H1 (cell line): Measurements from ENCODE around the gene SPOCD1. TPM values are rescaled to one million over a fixed set of nuclear protein-coding genes. Genes with fewer than 3 reads are reported as not detected.

Experiments
- CTCF ChIA-PET: fragments of 300-600 bp; sonication (Branson Sonifier 250); formaldehyde crosslinking; loops from one replicate; lab custom pipeline; 2021; ENCODE audit not compliant: partially characterized antibody; lab: Charles Lee
- POLR2A ChIA-PET: fragments of 300-600 bp; sonication (Branson Sonifier 250); formaldehyde crosslinking; loops from one replicate; lab custom pipeline; 2021; ENCODE audit warnings: inconsistent platforms; ENCODE audit not compliant: partially characterized antibody; lab: Charles Lee
- DNase-seq, 2 experiments: peaks; one replicate each; pipeline versions ENCODE4 v3.0.0 to v3.0.0-alpha.2; 2010 to 2022; ENCODE audit warnings: low spot score in 2 of 2, low read depth in 1 of 2, mixed read lengths in 1 of 2
- FAIRE-seq: peaks from 2 replicates; lab custom pipeline; 2011; peaks lifted over from hg19 to GRCh38; lab: Jason Lieb, UNC
- H2AFZ ChIP-seq: 2 replicates; pipeline ENCODE4 v1.8.1; 2012; ENCODE audit warnings: low read length, inconsistent platforms
- H2AK5ac ChIP-seq: 2 replicates; pipeline ENCODE4 v1.6.1; 2013; ENCODE audit warnings: low read depth, low read length
- H2BK120ac ChIP-seq: replicated peaks from 2 replicates; pipeline ENCODE3; 2013; ENCODE audit warnings: low read depth, low read length, inconsistent platforms
- H2BK12ac ChIP-seq: 2 replicates; pipeline ENCODE4 v1.6.1; 2013; ENCODE audit warnings: low read depth, low read length
- H2BK15ac ChIP-seq: 2 replicates; pipeline ENCODE4 v1.6.1; 2013; ENCODE audit warnings: low read length
- H2BK20ac ChIP-seq: 2 replicates; pipeline ENCODE4 v1.6.1; 2013; ENCODE audit warnings: low read length
- H2BK5ac ChIP-seq: 2 replicates; pipeline ENCODE4 v1.6.1; 2013; ENCODE audit warnings: low read depth, low read length
- H3K14ac ChIP-seq: 2 replicates; pipeline ENCODE4 v1.6.1; 2013; ENCODE audit warnings: inconsistent platforms; ENCODE audit not compliant: insufficient read length
- H3K18ac ChIP-seq: 2 replicates; pipeline ENCODE4 v1.6.1; 2013; ENCODE audit warnings: low read length; ENCODE audit errors: extremely low read depth
- H3K23ac ChIP-seq: 2 replicates; pipeline ENCODE4 v1.6.1; 2013; ENCODE audit warnings: inconsistent platforms; ENCODE audit not compliant: insufficient read length
- H3K23me2 ChIP-seq: 2 replicates; pipeline ENCODE4 v1.6.1; 2013; ENCODE audit warnings: low read depth, low read length
- H3K27ac ChIP-seq: 2 replicates; pipeline ENCODE4 v1.6.1; 2011; ENCODE audit warnings: low read depth, low read length, inconsistent platforms
- H3K27me3 ChIP-seq, 4 experiments: replicated peaks in 1 of 4; 1 replicate in 1 of 4; 2 replicates in 3 of 4; pipeline versions ENCODE4 v1.6.1 to v1.8.1; 2011 to 2013; ENCODE audit warnings: low read length in 3 of 4, mild to moderate bottlenecking in 3 of 4, inconsistent platforms in 2 of 4, mixed read lengths in 2 of 4, moderate library complexity in 1 of 4; ENCODE audit not compliant: control insufficient read depth in 3 of 4, insufficient read depth in 3 of 4; ENCODE audit errors: extremely low read depth in 1 of 4
- H3K36me3 ChIP-seq, 4 experiments: 2 replicates each; pipeline versions ENCODE4 v1.6.1 to v1.8.1; 2011 to 2013; ENCODE audit warnings: mild to moderate bottlenecking in 4 of 4, low read length in 3 of 4, moderate library complexity in 2 of 4, control low read depth in 1 of 4, inconsistent platforms in 1 of 4; ENCODE audit not compliant: insufficient read depth in 4 of 4, control insufficient read depth in 2 of 4
- H3K4ac ChIP-seq: replicated peaks from 2 replicates; pipeline ENCODE3; 2013; ENCODE audit warnings: low read length, low read depth, mixed read lengths, inconsistent platforms; ENCODE audit not compliant: insufficient read length
- H3K4me1 ChIP-seq, 4 experiments: replicated peaks in 1 of 4; 1 replicate in 1 of 4; 2 replicates in 3 of 4; pipeline versions ENCODE4 v1.6.1 to v1.8.1; 2011 to 2013; ENCODE audit warnings: low read length in 3 of 4, inconsistent platforms in 2 of 4, mixed read lengths in 1 of 4; ENCODE audit not compliant: insufficient read depth in 4 of 4, control insufficient read depth in 3 of 4
- H3K4me2 ChIP-seq, 2 experiments: 2 replicates each; pipeline versions ENCODE4 v1.6.1 to v1.8.1; 2011 to 2013; ENCODE audit warnings: low read depth in 2 of 2, low read length in 2 of 2, control low read depth in 1 of 2, inconsistent platforms in 1 of 2, mild to moderate bottlenecking in 1 of 2; ENCODE audit not compliant: insufficient read depth in 1 of 2
- H3K4me3 ChIP-seq, 4 experiments: fragments of 200-600, 300-600 bp in 1 of 4; sonication (generic), shearing (Covaris generic), sonication (Bioruptor Twin) in 1 of 4; 2 replicates each; pipeline versions ENCODE4 v1.5.1 to v1.8.1; 2011 to 2016; ENCODE audit warnings: low read length in 4 of 4, low read depth in 3 of 4, control low read depth in 2 of 4, inconsistent platforms in 2 of 4, mild to moderate bottlenecking in 2 of 4, mixed read lengths in 1 of 4, moderate library complexity in 1 of 4; ENCODE audit not compliant: insufficient read depth in 2 of 4; ENCODE audit errors: extremely low read depth in 1 of 4
- H3K56ac ChIP-seq: replicated peaks from 2 replicates; pipeline ENCODE3; 2013; ENCODE audit warnings: low read depth, mild to moderate bottlenecking, mixed read lengths, low read length, inconsistent platforms; ENCODE audit not compliant: insufficient read length
- H3K79me1 ChIP-seq: 2 replicates; pipeline ENCODE4 v1.6.1; 2013; ENCODE audit warnings: low read depth, low read length, control low read depth
- H3K79me2 ChIP-seq, 2 experiments: 2 replicates each; pipeline versions ENCODE4 v1.6.1 to v1.8.1; 2012 to 2013; ENCODE audit warnings: low read length in 2 of 2, mild to moderate bottlenecking in 2 of 2, inconsistent platforms in 1 of 2; ENCODE audit not compliant: insufficient read depth in 2 of 2, control insufficient read depth in 1 of 2
- H3K9ac ChIP-seq, 4 experiments: replicated peaks in 1 of 4; 1 replicate in 1 of 4; 2 replicates in 3 of 4; pipeline versions ENCODE4 v1.6.1 to v1.8.1; 2011 to 2013; ENCODE audit warnings: low read depth in 3 of 4, low read length in 3 of 4, control low read depth in 2 of 4, mild to moderate bottlenecking in 2 of 4, moderate library complexity in 2 of 4, inconsistent platforms in 1 of 4; ENCODE audit errors: extremely low read depth in 1 of 4
- H3K9me3 ChIP-seq, 2 experiments: 2 replicates each; pipeline versions ENCODE4 v1.6.1 to v1.8.1; 2012 to 2013; ENCODE audit warnings: mild to moderate bottlenecking in 2 of 2, moderate library complexity in 2 of 2, control low read depth in 1 of 2, inconsistent platforms in 1 of 2, low read depth in 1 of 2, low read length in 1 of 2, mixed read lengths in 1 of 2; ENCODE audit not compliant: insufficient read depth in 2 of 2
- H4K20me1 ChIP-seq, 2 experiments: replicated peaks in 1 of 2; 2 replicates each; pipeline versions ENCODE3 to v1.8.1; 2011 to 2013; ENCODE audit warnings: inconsistent platforms in 2 of 2, low read length in 2 of 2, mild to moderate bottlenecking in 1 of 2; ENCODE audit not compliant: insufficient read depth in 2 of 2, control insufficient read depth in 1 of 2
- H4K5ac ChIP-seq: 2 replicates; pipeline ENCODE4 v1.6.1; 2013; ENCODE audit warnings: low read length, low read depth, mixed read lengths, inconsistent platforms; ENCODE audit not compliant: insufficient read length
- H4K8ac ChIP-seq: 2 replicates; pipeline ENCODE4 v1.8.0; 2013; ENCODE audit warnings: mild to moderate bottlenecking, moderate library complexity, low read length, inconsistent platforms; ENCODE audit not compliant: insufficient read depth; ENCODE audit errors: extremely low read depth
- H4K91ac ChIP-seq: replicated peaks from 2 replicates; pipeline ENCODE3; 2013; ENCODE audit warnings: low read length, mixed read lengths, inconsistent platforms; ENCODE audit not compliant: insufficient read length
- EZH2 ChIP-seq: fragments of 200-600 bp; sonication (generic); IDR thresholded peaks from 2 replicates; pipeline ENCODE4 v1.7.1; 2012; ENCODE audit warnings: low read depth, mild to moderate bottlenecking, moderate library complexity, low read length, inconsistent platforms; ENCODE audit not compliant: severe bottlenecking
- RAD21 ChIP-seq, 2 experiments: IDR thresholded peaks in 1 of 2; conservative IDR thresholded peaks in 1 of 2; 2 replicates each; pipeline ENCODE4 v1.6.1; 2011; ENCODE audit warnings: low read depth in 2 of 2, low read length in 2 of 2, improper control_type of control experiment in 1 of 2, inconsistent platforms in 1 of 2, mild to moderate bottlenecking in 1 of 2, moderate library complexity in 1 of 2
- RNF2 ChIP-seq: fragments of 200-900, 300-1000 bp; sonication (generic); IDR thresholded peaks from 2 replicates; pipeline ENCODE4 v1.7.1; 2016; ENCODE audit warnings: borderline replicate concordance, low read depth, mild to moderate bottlenecking, antibody characterized with exemption, low read length; ENCODE audit not compliant: poor library complexity, severe bottlenecking; ENCODE audit errors: missing control alignments
- WGBS, 2 experiments: shearing (Covaris generic) in 1 of 2; methylation state at CpG; one replicate each; pipeline versions ENCODE4 v1.1.6 to v1.1.7; 2013 to 2015; ENCODE audit warnings: low lambda C conversion rate in 2 of 2, mixed read lengths in 2 of 2, inconsistent platforms in 1 of 2, low coverage in 1 of 2, missing lambda C conversion rate in 1 of 2; ENCODE audit not compliant: insufficient replicate concordance in 2 of 2, insufficient coverage in 1 of 2, insufficient read length in 1 of 2; ENCODE audit errors: extremely low coverage in 1 of 2, missing lambda C conversion rate in 1 of 2; 5-methylcytosine and 5-hydroxymethylcytosine counted together
- polyA plus RNA-seq, 7 experiments: library from polyadenylated mRNA; depleted of rRNA in 3 of 7; stranded (reverse) in 5 of 7; unstranded in 2 of 7; fragments of >200 nt in 5 of 7; fragments of 200-250 nt in 2 of 7; gene quantifications; 1 replicate in 5 of 7; 2 replicates in 1 of 7; 4 replicates in 1 of 7; pipeline versions ENCODE4 v1.2.1 to v1.2.3, GENCODE V29; 2011 to 2013; ENCODE audit warnings: missing spikeins in 2 of 7, mixed read lengths in 2 of 7
- total RNA-seq: library from RNA; stranded (reverse); fragmentation: NEBNext Ultra II Directional; extraction: Animal tissue kit (Norgen Biotek cat#: 25700); gene quantifications from 2 replicates; pipeline ENCODE4 v1.2.1, GENCODE V29; 2021
- TF ChIP-seq, protein P1 (sequence below), 3 experiments: IDR thresholded peaks; 1 replicate in 2 of 3; 2 replicates in 1 of 3; pipeline versions ENCODE4 v1.5.1 to v1.6.1; 2011; ENCODE audit warnings: low read length in 3 of 3, mild to moderate bottlenecking in 3 of 3, inconsistent platforms in 2 of 3, low read depth in 1 of 3, moderate library complexity in 1 of 3; ENCODE audit not compliant: insufficient read depth in 1 of 3; ENCODE audit errors: control extremely low read depth in 1 of 3

Gene SPOCD1
- total and polyA plus RNA-seq, 2 of the 8 experiments (the other 6 are each of a cell fraction or from before 2014, with no cell fraction given), result 1.8 to 2.9 TPM

- Histone ChIP-seq H3K14ac (no peak overlapping the region), H2AFZ (no peak overlapping the region), H3K56ac (no peak overlapping the region), H2BK12ac (no peak overlapping the region), H3K18ac (no peak overlapping the region), H4K91ac (no peak overlapping the region), H3K4ac (no peak overlapping the region), H3K9ac (no peak overlapping the region), H3K4me2 (peak overlapping the region; percentile 73 to 86; a peak in 3 of 4 replicates), H3K23ac (no peak overlapping the region), H2BK15ac (no peak overlapping the region), H3K9me3 (no peaks in the 10 kb centered on the region), H3K79me2 (no peaks in the 10 kb centered on the region), H4K8ac (no peak overlapping the region), H3K4me1 (peaks cover 15 to 39% (median 25%) of the 10 kb centered on the region in 4 experiments), H3K23me2 (peaks cover 17% of the 10 kb centered on the region), H2BK20ac (no peak overlapping the region), H3K4me3 (peak overlapping the region in 2 of 4 experiments; percentile 36 to 57; a peak in 2 of 8 replicates), H3K27ac (no peak overlapping the region), H3K79me1 (no peaks in the 10 kb centered on the region), H2BK120ac (no peak overlapping the region), H4K20me1 (peaks cover 4 to 11% of the 10 kb centered on the region in 2 experiments), H2BK5ac (no peak overlapping the region), H3K36me3 (no peaks in the 10 kb centered on the region), H3K27me3 (peaks cover 3 to 16% (median 7%) of the 10 kb centered on the region in 4 experiments; a peak in 5 of 7 replicates), H2AK5ac (no peak overlapping the region), H4K5ac (no peak overlapping the region)
- POLR2A ChIA-PET, result interaction anchor here (0.6 to 2.2 kb wide), 5 partner anchors 14 to 112 kb away, joined by 3 to 9 read pairs (median 3); no protein-coding TSS in a partner anchor
- no peak for FAIRE-seq
- TF ChIP-seq, protein P1, sequence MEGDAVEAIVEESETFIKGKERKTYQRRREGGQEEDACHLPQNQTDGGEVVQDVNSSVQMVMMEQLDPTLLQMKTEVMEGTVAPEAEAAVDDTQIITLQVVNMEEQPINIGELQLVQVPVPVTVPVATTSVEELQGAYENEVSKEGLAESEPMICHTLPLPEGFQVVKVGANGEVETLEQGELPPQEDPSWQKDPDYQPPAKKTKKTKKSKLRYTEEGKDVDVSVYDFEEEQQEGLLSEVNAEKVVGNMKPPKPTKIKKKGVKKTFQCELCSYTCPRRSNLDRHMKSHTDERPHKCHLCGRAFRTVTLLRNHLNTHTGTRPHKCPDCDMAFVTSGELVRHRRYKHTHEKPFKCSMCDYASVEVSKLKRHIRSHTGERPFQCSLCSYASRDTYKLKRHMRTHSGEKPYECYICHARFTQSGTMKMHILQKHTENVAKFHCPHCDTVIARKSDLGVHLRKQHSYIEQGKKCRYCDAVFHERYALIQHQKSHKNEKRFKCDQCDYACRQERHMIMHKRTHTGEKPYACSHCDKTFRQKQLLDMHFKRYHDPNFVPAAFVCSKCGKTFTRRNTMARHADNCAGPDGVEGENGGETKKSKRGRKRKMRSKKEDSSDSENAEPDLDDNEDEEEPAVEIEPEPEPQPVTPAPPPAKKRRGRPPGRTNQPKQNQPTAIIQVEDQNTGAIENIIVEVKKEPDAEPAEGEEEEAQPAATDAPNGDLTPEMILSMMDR (IDR thresholded peaks at IDR 0.05; ENCODE audit: control extremely low read depth in 1 of 3, insufficient read depth in 1 of 3, low read depth in 1 of 3, low read length in 3 of 3), result peak in 2 of 3 experiments; percentile 36 to 38; a peak in 2 of 4 replicates
- TF ChIP-seq RAD21 (IDR thresholded peaks at IDR 0.05 in 1 of 2, conservative IDR thresholded peaks at IDR 0.05 in 1 of 2; ENCODE audit: low read depth in 2 of 2, low read length in 2 of 2), result peak; percentile 37 to 46; a peak in 3 of 4 replicates
- peak; percentile 11 for TF ChIP-seq EZH2
- TF ChIP-seq RNF2, result no peak
- DNase-seq, result no peak
- CTCF ChIA-PET, result interaction anchor here (0.7 to 14.0 kb wide), 12 partner anchors 9 to 68 kb away, joined by 3 to 206 read pairs (median 4); no protein-coding TSS in a partner anchor
- WGBS, 2 experiments, result 64% methylated on average over 5 of the region's 5 CpGs; no CpG with 5 or more reads in 1 of the 2 experiments
Measured at GRCh38 chr1:31765041-31765467, 50.8 kb downstream of the SPOCD1 start.
